Astrocyte of the cerebellum (primary cell): ENCODE measurements around the gene RAB3D.

Experiments used
- DNase-seq: peaks from one replicate; pipeline ENCODE4 v3.0.0-alpha.2; 2011; ENCODE audit warnings: low read depth
- H3K4me3 ChIP-seq: 2 replicates; pipeline ENCODE4 v1.5.1; 2011; ENCODE audit warnings: mild to moderate bottlenecking, low read depth, low read length, moderate library complexity
- in situ Hi-C: cut with HindIII; loops from 2 replicates; pipeline ENCODE4 v1.10.0; 2017; ENCODE audit warnings: low sequenced_read_pairs
- TF ChIP-seq, protein P1 (sequence below): IDR thresholded peaks from 2 replicates; pipeline ENCODE4 v1.5.1; 2012; ENCODE audit warnings: low read length, low read depth, moderate library complexity, mild to moderate bottlenecking; ENCODE audit errors: missing control alignments

RAB3D gene

DNA sequence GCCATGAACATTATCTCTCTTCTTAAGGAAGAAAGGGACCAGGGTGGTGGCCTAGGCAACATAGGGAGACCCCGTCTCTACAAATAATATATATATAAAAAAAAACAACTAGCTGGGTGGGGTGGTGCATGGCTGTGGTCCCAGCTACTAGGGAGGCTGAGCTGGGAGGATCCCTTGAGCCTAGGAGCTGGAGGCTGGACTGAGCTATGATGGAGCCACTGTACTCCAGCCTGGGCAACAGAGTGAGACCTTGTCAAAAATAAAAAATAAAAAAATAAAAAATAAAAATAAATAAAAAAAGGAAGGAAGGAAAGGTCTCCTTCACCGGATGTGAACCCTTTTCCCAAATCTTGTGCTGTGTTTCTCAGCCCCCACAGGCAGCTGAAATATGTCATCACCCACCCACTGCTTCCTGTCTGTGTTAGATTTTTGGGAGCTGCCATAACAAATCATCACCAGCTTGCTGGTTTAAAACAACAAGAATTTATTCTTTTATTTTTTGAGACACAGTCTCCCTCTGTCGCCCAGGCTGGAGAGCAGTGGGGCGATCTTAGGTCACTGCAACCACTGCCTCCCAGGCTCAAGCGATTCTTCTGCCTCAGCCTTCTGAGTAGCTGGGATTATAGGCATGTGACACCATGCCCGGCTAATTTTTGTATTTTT, 53.0 kb downstream of the RAB3D start:
- H3K4me3 ChIP-seq: no peak overlapping the region
- in situ Hi-C loops: no loop called here
- TF ChIP-seq, protein P1, sequence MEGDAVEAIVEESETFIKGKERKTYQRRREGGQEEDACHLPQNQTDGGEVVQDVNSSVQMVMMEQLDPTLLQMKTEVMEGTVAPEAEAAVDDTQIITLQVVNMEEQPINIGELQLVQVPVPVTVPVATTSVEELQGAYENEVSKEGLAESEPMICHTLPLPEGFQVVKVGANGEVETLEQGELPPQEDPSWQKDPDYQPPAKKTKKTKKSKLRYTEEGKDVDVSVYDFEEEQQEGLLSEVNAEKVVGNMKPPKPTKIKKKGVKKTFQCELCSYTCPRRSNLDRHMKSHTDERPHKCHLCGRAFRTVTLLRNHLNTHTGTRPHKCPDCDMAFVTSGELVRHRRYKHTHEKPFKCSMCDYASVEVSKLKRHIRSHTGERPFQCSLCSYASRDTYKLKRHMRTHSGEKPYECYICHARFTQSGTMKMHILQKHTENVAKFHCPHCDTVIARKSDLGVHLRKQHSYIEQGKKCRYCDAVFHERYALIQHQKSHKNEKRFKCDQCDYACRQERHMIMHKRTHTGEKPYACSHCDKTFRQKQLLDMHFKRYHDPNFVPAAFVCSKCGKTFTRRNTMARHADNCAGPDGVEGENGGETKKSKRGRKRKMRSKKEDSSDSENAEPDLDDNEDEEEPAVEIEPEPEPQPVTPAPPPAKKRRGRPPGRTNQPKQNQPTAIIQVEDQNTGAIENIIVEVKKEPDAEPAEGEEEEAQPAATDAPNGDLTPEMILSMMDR: no peak
- no peak for DNase-seq

DNA sequence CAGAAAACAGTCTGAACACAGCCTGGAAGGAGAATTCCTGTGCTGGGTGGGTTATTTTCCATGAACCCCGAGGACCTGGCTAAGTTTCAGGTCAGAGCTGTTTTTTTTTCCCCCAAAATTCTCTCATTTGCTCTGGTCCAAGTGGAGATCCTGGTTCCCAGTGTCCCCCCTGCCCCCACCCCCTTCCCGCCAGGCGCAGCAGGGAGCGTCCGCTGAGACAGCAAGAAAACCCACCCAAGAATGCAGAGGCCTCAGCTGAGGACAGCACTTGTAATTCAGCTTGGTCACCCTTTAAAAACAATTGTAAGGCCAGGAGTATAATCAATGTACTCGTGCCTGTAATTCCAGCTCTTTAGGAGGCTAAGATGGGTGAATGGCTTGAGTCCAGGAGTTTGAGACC, 54.9 kb downstream of the RAB3D start:
- no peak overlapping the region for H3K4me3 ChIP-seq
- no peak for DNase-seq
- TF ChIP-seq, protein P1: no peak
- in situ Hi-C loops: no loop called here

DNA sequence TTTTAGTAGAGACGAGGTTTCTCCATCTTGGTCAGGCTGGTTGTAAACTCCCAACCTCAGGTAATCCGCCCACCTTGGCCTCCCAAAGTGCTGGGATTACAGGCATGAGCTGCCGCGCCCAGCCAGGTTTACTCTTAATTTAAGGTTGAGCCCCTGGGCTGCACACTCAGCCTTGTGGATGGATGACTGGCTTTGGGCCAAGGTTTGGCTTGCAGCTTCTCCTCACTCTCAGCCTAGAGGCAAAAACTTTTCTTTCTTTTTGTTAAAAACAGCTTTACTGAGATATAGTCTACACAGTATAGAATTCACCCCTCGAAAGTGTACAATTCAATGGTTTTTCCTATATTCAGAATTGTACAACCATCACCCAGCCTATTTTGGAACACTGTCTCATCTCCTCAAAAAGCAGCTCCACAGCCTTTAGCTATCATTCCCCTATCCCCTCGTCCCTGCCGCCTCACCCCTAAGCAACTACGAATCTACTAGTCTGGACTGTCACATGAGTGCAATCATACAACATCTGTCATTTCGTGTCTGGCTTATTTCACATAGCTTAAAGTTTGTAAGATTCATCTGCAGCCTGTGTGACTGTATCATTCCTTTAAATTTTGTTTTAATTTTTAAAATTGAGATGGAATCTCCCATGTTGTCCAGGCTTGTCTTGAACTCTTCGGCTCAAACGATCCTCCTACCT, 58.0 kb downstream of the RAB3D start:
- no peak for DNase-seq
- no peak overlapping the region for H3K4me3 ChIP-seq
- in situ Hi-C loops: no loop called here
- TF ChIP-seq, protein P1: no peak

DNA sequence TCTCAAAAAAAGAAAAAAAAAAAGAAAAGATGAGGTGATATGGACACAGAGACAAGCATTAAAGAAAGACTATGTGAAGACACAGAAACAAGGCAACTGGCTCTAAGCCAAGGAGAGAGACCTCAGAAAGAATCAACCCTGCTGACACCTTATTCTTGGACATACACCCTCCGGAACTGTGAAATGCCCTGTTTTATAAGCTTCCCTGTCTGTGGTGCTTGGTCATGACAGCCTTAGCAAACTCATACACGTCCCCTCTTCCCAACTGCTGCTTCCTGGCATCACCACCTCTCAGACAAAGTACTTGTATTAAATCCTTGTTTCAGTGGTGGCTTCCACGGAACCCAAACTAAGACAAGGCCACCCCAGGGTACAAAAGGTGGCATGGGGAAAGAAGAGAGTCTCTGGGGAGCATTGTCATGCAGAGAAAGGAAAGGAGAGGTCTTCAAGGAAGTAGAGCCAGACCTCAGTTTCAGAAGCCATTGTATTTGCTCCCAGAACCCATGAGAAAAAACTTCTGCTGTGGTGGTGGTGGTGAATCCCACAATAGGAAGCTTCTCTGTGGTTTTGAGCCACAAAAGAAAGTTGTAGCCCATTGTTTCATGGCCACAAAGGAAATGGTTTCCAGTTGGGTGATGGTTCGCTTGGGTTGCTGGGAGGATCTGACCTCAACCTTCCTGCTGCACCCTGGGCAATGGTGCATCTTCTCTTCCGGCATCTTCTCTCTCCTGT, 59.8 kb downstream of the RAB3D start:
- in situ Hi-C loops: no loop called here
- TF ChIP-seq, protein P1: no peak
- peak; percentile 23 for DNase-seq
- no peak overlapping the region for H3K4me3 ChIP-seq

DNA sequence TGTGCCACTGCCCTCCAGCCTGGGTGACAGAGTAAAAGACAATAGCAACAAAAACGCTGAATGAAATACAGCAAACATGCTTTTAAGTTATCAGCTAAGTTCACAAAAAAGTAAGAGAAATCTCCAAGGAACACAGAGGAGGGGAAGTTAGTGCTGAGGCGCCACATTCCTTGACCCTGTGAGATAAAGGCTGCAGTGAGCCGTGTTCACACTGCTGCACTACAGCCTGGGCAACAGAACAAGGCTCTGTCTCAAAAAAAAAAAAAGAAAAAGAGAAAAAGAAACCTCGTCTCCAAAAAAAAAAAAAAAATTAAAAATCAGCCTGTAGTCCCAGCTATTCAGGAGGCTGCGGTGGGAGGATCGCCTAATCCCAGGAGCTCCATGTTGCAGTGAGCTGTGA, 60.8 kb downstream of the RAB3D start:
- no peak overlapping the region for H3K4me3 ChIP-seq
- DNase-seq: no peak
- TF ChIP-seq, protein P1: no peak
- in situ Hi-C loops: no loop called here

DNA sequence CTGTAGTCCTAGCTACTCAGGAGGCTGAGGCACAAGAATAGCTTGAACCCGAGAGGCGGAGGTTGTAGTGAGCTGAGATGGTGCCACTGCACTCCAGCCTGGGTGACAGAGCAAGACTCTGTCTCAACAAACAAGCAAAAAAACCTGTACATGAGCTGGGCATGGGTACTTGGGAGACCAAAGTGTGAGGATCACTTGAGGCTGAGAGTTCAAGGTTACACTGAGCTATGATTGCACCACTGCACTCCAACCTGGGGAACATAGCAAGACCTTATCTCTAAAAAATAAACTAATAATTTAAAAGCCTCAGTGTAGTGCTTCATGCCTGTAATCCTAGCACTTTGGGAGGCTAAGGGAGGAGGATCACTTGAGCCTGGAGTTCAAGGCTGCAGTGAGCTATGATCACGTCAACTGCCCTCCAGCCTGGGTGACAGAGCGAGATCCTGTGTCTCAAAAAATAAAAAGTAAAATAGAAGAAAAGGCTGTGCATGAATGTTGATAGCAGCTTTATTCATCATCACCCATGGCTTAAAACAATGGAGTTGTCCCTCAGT, 64.8 kb downstream of the RAB3D start:
- in situ Hi-C loops: no loop called here
- TF ChIP-seq, protein P1: no peak
- no peak overlapping the region for H3K4me3 ChIP-seq
- no peak for DNase-seq
